T-cell (primary cell): ENCODE data around the gene OR4F6. TPM values are rescaled to one million over a fixed set of nuclear protein-coding genes. Genes with fewer than 3 reads are reported as not detected.

ENCODE experiments used
- ATAC-seq, 4 experiments: fragments of 200-7000 bp in 3 of 4; fragments of 150-1000 bp in 1 of 4; cut with Tn5 transposase; replicated peaks in 1 of 4; 1 replicate in 3 of 4; 2 replicates in 1 of 4; pipeline ENCODE4 v1.10.0; 2021; ENCODE audit warnings: moderate library complexity in 3 of 4, mild to moderate bottlenecking in 2 of 4, moderate number of reproducible peaks in 1 of 4
- CTCF ChIA-PET, 2 donors: fragments of 300-600 bp; sonication (Branson Sonifier 250); formaldehyde crosslinking; loops; one replicate each; lab custom pipeline; 2022; ENCODE audit warnings: antibody characterized with exemption in 2 of 2; lab: Charles Lee
- POLR2A ChIA-PET, 2 donors: fragments of 300-600 bp; sonication (Branson Sonifier 250); formaldehyde crosslinking; loops; one replicate each; lab custom pipeline; 2022; ENCODE audit warnings: antibody characterized with exemption in 2 of 2; lab: Charles Lee
- DNase-seq, 35 experiments: peaks; one replicate each; pipeline versions ENCODE4 v3.0.0 to v3.0.0-alpha.2; 2013 to 2023
- H3K27ac ChIP-seq: one replicate; pipeline ENCODE4 v1.5.1; 2013; ENCODE audit warnings: low read length
- H3K27me3 ChIP-seq, 2 experiments: replicated peaks in 1 of 2; 1 replicate in 1 of 2; 2 replicates in 1 of 2; pipeline versions ENCODE4 v1.6.1 to v1.7.0; 2013; ENCODE audit warnings: low read length in 1 of 2, mixed read lengths in 1 of 2; ENCODE audit not compliant: control insufficient read depth in 2 of 2, insufficient read depth in 2 of 2; ENCODE audit errors: extremely low read depth in 1 of 2
- H3K36me3 ChIP-seq, 2 donors: 1 replicate in 1 of 2; 2 replicates in 1 of 2; pipeline versions ENCODE4 v1.6.1 to v1.7.0; 2013; ENCODE audit warnings: low read length in 1 of 2; ENCODE audit not compliant: control insufficient read depth in 2 of 2, insufficient read depth in 1 of 2; ENCODE audit errors: extremely low read depth in 1 of 2
- H3K4me1 ChIP-seq, 2 experiments: 1 replicate in 1 of 2; 2 replicates in 1 of 2; pipeline versions ENCODE4 v1.6.1 to v1.7.0; 2013; ENCODE audit warnings: low read length in 2 of 2, mixed read lengths in 1 of 2; ENCODE audit not compliant: insufficient read depth in 2 of 2, control insufficient read depth in 1 of 2; ENCODE audit errors: extremely low read depth in 1 of 2
- H3K4me3 ChIP-seq, 2 donors: 1 replicate in 1 of 2; 2 replicates in 1 of 2; pipeline versions ENCODE4 v1.5.1 to v1.7.0; 2013; ENCODE audit warnings: mild to moderate bottlenecking in 2 of 2, low read length in 1 of 2, moderate library complexity in 1 of 2; ENCODE audit not compliant: control insufficient read depth in 1 of 2; ENCODE audit errors: extremely low read depth in 1 of 2
- H3K9me3 ChIP-seq: 2 replicates; pipeline ENCODE4 v1.7.0; 2013
- H3K27ac Mint-ChIP-seq, 2 donors: one replicate each; pipeline ENCODE4 v1.8.0; 2020 to 2021; ENCODE audit warnings: mild to moderate bottlenecking in 2 of 2, mixed read lengths in 2 of 2
- H3K27me3 Mint-ChIP-seq, 2 donors: one replicate each; pipeline ENCODE4 v1.8.0; 2021 to 2022; ENCODE audit warnings: mixed read lengths in 2 of 2
- H3K36me3 Mint-ChIP-seq: one replicate; pipeline ENCODE4 v1.8.0; 2021; ENCODE audit warnings: mixed read lengths
- H3K4me1 Mint-ChIP-seq, 3 donors: one replicate each; pipeline ENCODE4 v1.8.0; 2020 to 2022; ENCODE audit warnings: mixed read lengths in 3 of 3, mild to moderate bottlenecking in 1 of 3
- H3K4me3 Mint-ChIP-seq, 3 donors: one replicate each; pipeline ENCODE4 v1.8.0; 2020 to 2022; ENCODE audit warnings: mild to moderate bottlenecking in 3 of 3, mixed read lengths in 3 of 3, moderate library complexity in 3 of 3
- H3K9me3 Mint-ChIP-seq, 3 donors: one replicate each; pipeline ENCODE4 v1.8.0; 2020 to 2022; ENCODE audit warnings: mixed read lengths in 3 of 3
- WGBS: methylation state at CpG from one replicate; pipeline ENCODE4 v1.1.5; 2013; ENCODE audit warnings: missing lambda C conversion rate; ENCODE audit not compliant: insufficient coverage; 5-methylcytosine and 5-hydroxymethylcytosine counted together
- total RNA-seq, 35 experiments: library from RNA in 6 of 35; stranded (reverse) in 6 of 35; fragments of 120-200 nt in 1 of 35; gene quantifications; one replicate each; pipeline versions ENCODE4 v1.2.1 to v1.2.4 and lab custom pipeline; 2013 to 2026

The OR4F6 gene
- total RNA-seq, 5 donors from 2014 or later (not counting 1 experiment from before 2014, with no cell fraction given): not detected

DNA sequence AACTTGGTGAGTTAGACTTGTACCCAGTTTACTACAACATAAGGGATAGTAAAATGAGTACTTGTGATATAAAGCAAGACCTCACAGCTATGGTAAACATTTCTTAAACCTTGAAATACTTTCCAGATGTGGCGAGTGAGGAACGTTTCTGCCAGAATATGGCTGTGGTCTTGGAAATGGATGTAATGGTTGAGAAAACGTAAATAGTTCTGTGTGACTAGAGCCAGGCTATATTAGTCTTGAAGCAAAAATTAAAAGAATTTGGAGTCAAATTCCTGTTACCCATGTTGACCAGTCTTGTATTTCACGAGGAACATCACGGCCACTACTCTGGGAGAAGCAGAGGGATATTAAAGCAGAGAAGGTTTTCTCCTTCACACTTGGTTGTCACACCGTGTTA lies 23.9 kb downstream of the OR4F6 start:
- Mint-ChIP-seq H3K9me3 (peaks cover 1 to 4% (median 2%) of the 10 kb centered on the region in 3 donors), H3K27ac (no peak overlapping the region), H3K4me1 (no peaks in the 10 kb centered on the region), H3K36me3 (no peaks in the 10 kb centered on the region), H3K27me3 (peaks cover 44 to 53% of the 10 kb centered on the region in 2 donors), H3K4me3 (no peak overlapping the region)
- Histone ChIP-seq H3K36me3 (no peaks in the 10 kb centered on the region), H3K27ac (no peak overlapping the region), H3K4me1 (no peaks in the 10 kb centered on the region), H3K27me3 (peaks cover 0 to 5% of the 10 kb centered on the region in 2 experiments), H3K9me3 (no peaks in the 10 kb centered on the region), H3K4me3 (no peak overlapping the region)
- 72% methylated on average over 2 of the region's 6 CpGs for WGBS
- DNase-seq (no peak), ATAC-seq (no peak)
- POLR2A ChIA-PET: no interaction called here
- CTCF ChIA-PET: no interaction called here

- Histone ChIP-seq H3K9me3 (no peaks in the 10 kb centered on the region), H3K27me3 (peaks cover 1 to 5% of the 10 kb centered on the region in 2 experiments), H3K36me3 (no peaks in the 10 kb centered on the region), H3K27ac (no peak overlapping the region), H3K4me1 (no peaks in the 10 kb centered on the region), H3K4me3 (no peak overlapping the region)
- Mint-ChIP-seq H3K4me1 (no peaks in the 10 kb centered on the region), H3K27ac (no peak overlapping the region), H3K27me3 (peaks cover 35 to 44% of the 10 kb centered on the region in 2 donors), H3K36me3 (no peaks in the 10 kb centered on the region), H3K9me3 (peaks cover 3 to 4% (median 4%) of the 10 kb centered on the region in 3 donors), H3K4me3 (no peak overlapping the region)
- 69% methylated on average over 4 of the region's 5 CpGs for WGBS
- ATAC-seq: no peak
- ChIA-PET CTCF (no interaction called here), POLR2A (interaction anchor here in 1 of 2 donors (0.6 kb wide), 1 partner anchor 8 kb away, joined by 3 read pairs; no protein-coding TSS in a partner anchor)
- no peak for DNase-seq
Measured at GRCh38 chr15:101828774-101829173, 25.5 kb downstream of the OR4F6 start.

DNA sequence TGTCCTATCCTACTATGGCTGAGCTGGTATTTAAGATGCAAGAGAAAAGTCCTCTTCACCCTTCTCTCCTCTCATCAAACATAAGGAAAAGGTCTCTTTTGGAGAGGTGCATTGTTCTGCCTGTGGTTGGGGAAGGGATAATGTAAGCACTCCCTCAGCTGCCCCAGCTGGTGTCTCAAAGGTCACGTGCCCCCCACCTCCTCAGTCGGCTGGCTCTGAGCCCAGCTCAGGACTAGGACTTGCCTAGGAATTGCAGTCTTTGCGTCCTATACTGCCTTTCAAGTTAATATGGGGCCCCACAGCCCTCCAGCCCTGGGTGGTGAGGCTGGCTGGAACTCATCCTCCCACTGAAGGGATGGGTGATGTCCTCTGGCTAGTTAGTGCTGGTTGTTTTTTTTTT lies 38.3 kb downstream of the OR4F6 start:
- H3K36me3 ChIP-seq: no peaks in the 10 kb centered on the region
- no peak overlapping the region for H3K4me3 ChIP-seq
- ChIA-PET POLR2A (no interaction called here), CTCF (no interaction called here)
- H3K27ac ChIP-seq: no peak overlapping the region
- peaks cover 0 to 14% of the 10 kb centered on the region in 2 experiments for H3K27me3 ChIP-seq
- Mint-ChIP-seq H3K4me3 (no peak overlapping the region), H3K9me3 (no peaks in the 10 kb centered on the region), H3K4me1 (no peaks in the 10 kb centered on the region), H3K27ac (no peak overlapping the region), H3K27me3 (peaks cover 32 to 33% of the 10 kb centered on the region in 2 donors), H3K36me3 (no peaks in the 10 kb centered on the region)
- no peaks in the 10 kb centered on the region for H3K4me1 ChIP-seq
- H3K9me3 ChIP-seq: no peaks in the 10 kb centered on the region
- DNase-seq (no peak), ATAC-seq (no peak)
- WGBS: 83% methylated on average over 1 of the region's 3 CpGs

DNA sequence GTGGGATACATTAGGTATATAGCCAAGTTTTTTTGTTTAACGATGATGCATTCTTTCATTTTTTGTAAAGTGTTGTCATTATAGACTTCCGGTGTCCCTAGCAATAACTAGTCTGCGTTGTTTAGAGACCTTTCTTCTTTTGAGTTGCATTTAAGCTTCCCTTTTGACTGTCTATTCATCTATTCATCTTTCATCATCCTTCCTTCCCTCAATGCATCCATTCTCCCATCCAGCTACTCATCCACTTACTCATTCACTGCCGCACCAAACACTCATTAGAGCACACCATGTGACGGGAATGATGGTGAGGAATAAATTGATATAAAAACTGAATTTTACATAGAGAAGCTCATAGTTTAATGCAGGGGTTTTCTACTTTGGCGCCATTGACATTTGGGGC lies 41.6 kb downstream of the OR4F6 start:
- Histone ChIP-seq H3K27me3 (peaks cover 0 to 14% of the 10 kb centered on the region in 2 experiments), H3K9me3 (no peaks in the 10 kb centered on the region), H3K36me3 (no peaks in the 10 kb centered on the region), H3K4me3 (no peak overlapping the region), H3K4me1 (no peaks in the 10 kb centered on the region), H3K27ac (no peak overlapping the region)
- Mint-ChIP-seq H3K4me1 (no peaks in the 10 kb centered on the region), H3K27me3 (peaks cover 44% of the 10 kb centered on the region in 2 donors), H3K9me3 (no peaks in the 10 kb centered on the region), H3K36me3 (no peaks in the 10 kb centered on the region), H3K4me3 (no peak overlapping the region), H3K27ac (no peak overlapping the region)
- ATAC-seq (no peak), DNase-seq (no peak)
- ChIA-PET POLR2A (no interaction called here), CTCF (no interaction called here)
- WGBS: 60% methylated on average over 1 of the region's 6 CpGs

- ATAC-seq (no peak), DNase-seq (no peak)
- peaks cover 35 to 36% of the 10 kb centered on the region in 2 donors for H3K27me3 Mint-ChIP-seq
- Histone ChIP-seq H3K36me3 (no peaks in the 10 kb centered on the region), H3K27me3 (peaks cover 0 to 2% of the 10 kb centered on the region in 2 experiments), H3K27ac (no peak overlapping the region), H3K4me3 (no peak overlapping the region), H3K9me3 (no peaks in the 10 kb centered on the region), H3K4me1 (no peaks in the 10 kb centered on the region)
- H3K9me3 Mint-ChIP-seq: no peaks in the 10 kb centered on the region
- H3K4me3 Mint-ChIP-seq: no peak overlapping the region
- no CpG with 5 or more reads among the region's 1 CpG for WGBS
- H3K4me1 Mint-ChIP-seq: no peaks in the 10 kb centered on the region
- POLR2A ChIA-PET: no interaction called here
- no peak overlapping the region for H3K27ac Mint-ChIP-seq
- H3K36me3 Mint-ChIP-seq: no peaks in the 10 kb centered on the region
- CTCF ChIA-PET: no interaction called here
Measured at GRCh38 chr15:101852356-101852755, 49.0 kb downstream of the OR4F6 start.

Other genes with a start within 250 kb of the OR4F6 start
- 10 to 100 TPM; 55.7 to 96.9 (median 64.6) TPM for gene TM2D3, start 151.1 kb upstream of the OR4F6 start, total RNA-seq
- 10 to 100 TPM; 20.1 to 26.8 (median 25.5) TPM for gene TARS3, start 79.0 kb upstream of the OR4F6 start, total RNA-seq
- gene OR4F15, start 8.7 kb downstream of the OR4F6 start, total RNA-seq: not detected